Astrocyte of the cerebellum (primary cell): ENCODE data around the gene LY6G6F.

ENCODE experiments used
- DNase-seq: peaks from one replicate; pipeline ENCODE4 v3.0.0-alpha.2; 2011; ENCODE audit warnings: low read depth
- H3K4me3 ChIP-seq: 2 replicates; pipeline ENCODE4 v1.5.1; 2011; ENCODE audit warnings: mild to moderate bottlenecking, low read depth, low read length, moderate library complexity
- CTCF ChIP-seq: IDR thresholded peaks from 2 replicates; pipeline ENCODE4 v1.5.1; 2012; ENCODE audit warnings: low read length, low read depth, moderate library complexity, mild to moderate bottlenecking; ENCODE audit errors: missing control alignments
- in situ Hi-C: cut with HindIII; loops from 2 replicates; pipeline ENCODE4 v1.10.0; 2017; ENCODE audit warnings: low sequenced_read_pairs

Gene LY6G6F

GRCh38 chr6:31744422-31744821, 37.8 kb downstream of the LY6G6F start:
- in situ Hi-C loops = no loop called here
- H3K4me3 ChIP-seq = no peak overlapping the region
- no peak for DNase-seq
- no peak for TF ChIP-seq CTCF

GRCh38 chr6:31749301-31750036, 42.8 kb downstream of the LY6G6F start:
- in situ Hi-C loops = no loop called here
- H3K4me3 ChIP-seq = no peak overlapping the region
- no peak for DNase-seq
- no peak for TF ChIP-seq CTCF

GRCh38 chr6:31750411-31751022, 43.9 kb downstream of the LY6G6F start:
- no peak overlapping the region for H3K4me3 ChIP-seq
- TF ChIP-seq CTCF = no peak
- DNase-seq = no peak
- in situ Hi-C loops = no loop called here

GRCh38 chr6:31752739-31753319, 46.2 kb downstream of the LY6G6F start:
- no peak for TF ChIP-seq CTCF
- no peak overlapping the region for H3K4me3 ChIP-seq
- DNase-seq = no peak
- in situ Hi-C loops = no loop called here

GRCh38 chr6:31758281-31758680, 51.6 kb downstream of the LY6G6F start:
- no peak for DNase-seq
- in situ Hi-C loops = no loop called here
- no peak for TF ChIP-seq CTCF
- no peak overlapping the region for H3K4me3 ChIP-seq
